Brain microvascular endothelial cell (primary cell): ENCODE measurements around the gene HYDIN.

Source experiments
- DNase-seq: peaks from one replicate; pipeline ENCODE4 v3.0.0-alpha.2; 2020
- H3K27ac ChIP-seq: fragments of 250-450 bp; sonication (Bioruptor Pico); 2 replicates; pipeline ENCODE4 v1.5.1; 2020; ENCODE audit warnings: mild to moderate bottlenecking, moderate library complexity
- H3K27me3 ChIP-seq: fragments of 250-450 bp; sonication (Bioruptor Pico); replicated peaks from 2 replicates; pipeline ENCODE4 v1.5.1; 2020; ENCODE audit warnings: mild to moderate bottlenecking
- H3K36me3 ChIP-seq: fragments of 250-450 bp; sonication (Bioruptor Pico); replicated peaks from 2 replicates; pipeline ENCODE4 v1.5.1; 2020; ENCODE audit warnings: mild to moderate bottlenecking
- H3K4me3 ChIP-seq: 2 replicates; pipeline ENCODE4 v1.5.1; 2011; ENCODE audit warnings: low read depth, mild to moderate bottlenecking, control low read depth, low read length, moderate library complexity
- CTCF ChIP-seq: IDR thresholded peaks from 2 replicates; pipeline ENCODE4 v1.5.1; 2011; ENCODE audit warnings: low read depth, mild to moderate bottlenecking, moderate library complexity, low read length, control low read depth, inconsistent platforms; ENCODE audit errors: missing control alignments
- in situ Hi-C: cut with HindIII; loops from 2 replicates; pipeline ENCODE4 v1.10.0; 2017; ENCODE audit warnings: low sequenced_read_pairs, low pct_ligation_motif_present

The HYDIN gene

GRCh38 chr16:71262391-71262790 is 31.9 kb upstream of the HYDIN start:
- no peak overlapping the region for H3K4me3 ChIP-seq
- TF ChIP-seq CTCF: no peak
- no peaks in the 10 kb centered on the region for H3K36me3 ChIP-seq
- in situ Hi-C loops: no loop called here
- DNase-seq: no peak
- no peak overlapping the region for H3K27ac ChIP-seq
- no peaks in the 10 kb centered on the region for H3K27me3 ChIP-seq

GRCh38 chr16:71260995-71261394 is 30.5 kb upstream of the HYDIN start:
- Histone ChIP-seq H3K4me3 (no peak overlapping the region), H3K27me3 (no peaks in the 10 kb centered on the region), H3K36me3 (no peaks in the 10 kb centered on the region), H3K27ac (no peak overlapping the region)
- in situ Hi-C loops: no loop called here
- no peak for TF ChIP-seq CTCF
- no peak for DNase-seq

- H3K36me3 ChIP-seq: no peaks in the 10 kb centered on the region
- in situ Hi-C loops: no loop called here
- no peak for TF ChIP-seq CTCF
- H3K27ac ChIP-seq: no peak overlapping the region
- DNase-seq: no peak
- H3K27me3 ChIP-seq: no peaks in the 10 kb centered on the region
- H3K4me3 ChIP-seq: no peak overlapping the region
Observed at GRCh38 chr16:71259086-71259485, 28.6 kb upstream of the HYDIN start.

GRCh38 chr16:71258372-71258771 is 27.9 kb upstream of the HYDIN start:
- no peak overlapping the region for H3K4me3 ChIP-seq
- H3K27me3 ChIP-seq: no peaks in the 10 kb centered on the region
- in situ Hi-C loops: no loop called here
- DNase-seq: no peak
- no peak for TF ChIP-seq CTCF
- H3K27ac ChIP-seq: no peak overlapping the region
- H3K36me3 ChIP-seq: no peaks in the 10 kb centered on the region

GRCh38 chr16:71257768-71258167 is 27.2 kb upstream of the HYDIN start:
- no peak overlapping the region for H3K27ac ChIP-seq
- in situ Hi-C loops: no loop called here
- no peak for TF ChIP-seq CTCF
- no peaks in the 10 kb centered on the region for H3K36me3 ChIP-seq
- no peaks in the 10 kb centered on the region for H3K27me3 ChIP-seq
- DNase-seq: no peak
- H3K4me3 ChIP-seq: no peak overlapping the region

- no peak overlapping the region for H3K27ac ChIP-seq
- no peak for TF ChIP-seq CTCF
- H3K27me3 ChIP-seq: no peaks in the 10 kb centered on the region
- DNase-seq: no peak
- no peak overlapping the region for H3K4me3 ChIP-seq
- in situ Hi-C loops: no loop called here
- H3K36me3 ChIP-seq: no peaks in the 10 kb centered on the region
Observed at GRCh38 chr16:71255721-71256120, 25.2 kb upstream of the HYDIN start.
